NCI-H2196 treated with DMSO at 0.1 percent for 48 hours (cell line): ENCODE measurements around the gene LRIG2.
"Not testable (repeated sequence)": the region's sequence is repeated elsewhere in the genome, so short reads cannot be mapped to it uniquely, and the experiment has no call there.

Experiments
- DNase-seq: peaks from one replicate; lab custom pipeline; 2025; ENCODE audit not compliant: unreplicated experiment; lab: John Stamatoyannopoulos, UW

The LRIG2 gene

DNA sequence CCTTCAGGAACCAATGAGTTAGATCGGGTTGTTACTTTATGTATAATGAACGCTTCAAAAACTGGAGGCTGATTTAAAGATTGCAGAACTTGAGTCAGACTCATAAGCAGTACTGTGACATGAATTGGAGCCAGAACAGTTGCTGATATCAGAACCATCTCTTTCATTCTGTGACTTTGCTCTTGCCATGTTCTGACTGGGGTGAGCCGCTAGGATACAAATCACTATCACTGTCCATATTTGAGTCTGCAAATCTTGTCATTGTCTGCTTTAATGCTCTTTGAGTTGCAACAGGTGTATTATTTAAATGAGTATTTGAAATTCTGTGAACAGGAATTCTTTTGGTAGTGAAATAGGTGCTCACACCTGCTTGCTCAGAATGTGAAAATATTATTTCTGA is 52.5 kb downstream of the LRIG2 start:
- no peak for DNase-seq

DNA sequence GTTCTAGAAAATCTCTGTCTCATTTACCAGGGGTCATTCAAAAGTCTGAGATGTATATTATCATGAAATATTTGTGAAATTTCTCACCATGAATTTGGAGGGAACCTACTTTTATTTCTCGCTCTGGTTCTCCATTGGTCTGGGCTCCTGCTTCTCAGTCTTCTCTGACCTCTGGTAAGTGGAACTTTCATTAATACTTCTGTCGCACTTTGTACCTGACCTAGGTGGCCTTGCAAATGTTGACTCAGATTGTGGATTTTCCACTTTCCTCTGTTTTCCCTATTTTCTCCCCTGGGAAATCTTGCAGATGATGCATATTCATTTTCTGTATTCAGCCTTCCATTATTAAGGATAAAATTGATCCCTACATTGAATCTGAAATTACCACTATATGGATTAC is 53.2 kb downstream of the LRIG2 start:
- no peak for DNase-seq

DNA sequence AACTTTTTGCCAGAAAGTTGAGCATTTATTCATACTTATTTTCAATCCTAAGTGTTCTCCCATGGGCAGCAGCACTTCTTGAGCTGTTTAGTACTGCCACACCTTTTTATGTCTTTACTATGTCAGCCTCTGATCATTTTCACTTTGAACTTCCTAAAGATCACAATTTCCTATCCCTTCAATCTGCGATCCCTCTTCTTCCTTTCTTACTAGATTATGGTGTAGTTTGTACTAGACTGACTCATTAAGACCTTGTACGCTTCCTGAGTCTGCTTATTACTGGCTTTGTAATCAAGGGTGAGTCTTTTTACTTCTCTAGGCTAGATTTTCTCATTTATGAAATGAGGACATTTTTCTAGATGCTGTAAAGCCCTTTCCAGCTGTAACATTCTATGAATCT is 55.1 kb downstream of the LRIG2 start:
- no peak for DNase-seq

DNA sequence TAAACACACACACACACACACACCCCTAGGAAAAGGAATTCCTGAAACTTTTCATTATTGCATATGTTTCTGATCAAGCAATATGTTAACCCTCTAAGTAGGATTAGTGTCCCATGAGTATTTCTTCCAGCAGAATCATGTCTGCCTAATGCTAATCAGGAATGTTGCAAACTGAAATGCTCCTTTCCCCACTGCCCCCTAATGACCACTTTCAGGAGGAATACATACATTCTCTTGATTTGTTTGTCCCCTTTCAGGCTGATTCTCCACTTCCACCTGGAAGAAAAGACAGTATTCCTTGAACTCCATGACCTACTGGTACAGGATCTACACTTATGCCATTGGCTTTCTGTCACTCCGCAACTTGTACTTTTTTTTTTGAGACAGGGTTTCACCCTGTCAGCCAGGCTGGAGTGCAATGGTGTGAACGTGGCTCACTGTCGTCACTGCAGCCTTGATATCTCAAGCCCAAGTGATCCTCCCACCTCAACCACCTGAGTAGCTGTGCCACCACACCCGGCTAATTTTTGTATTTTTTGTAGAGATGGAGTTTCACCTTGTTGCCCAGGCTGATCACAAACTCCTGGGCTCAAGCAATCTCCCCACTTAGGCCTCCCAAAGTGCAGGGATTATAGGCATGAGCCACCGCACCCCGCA is 56.7 kb downstream of the LRIG2 start:
- DNase-seq, result no peak

DNA sequence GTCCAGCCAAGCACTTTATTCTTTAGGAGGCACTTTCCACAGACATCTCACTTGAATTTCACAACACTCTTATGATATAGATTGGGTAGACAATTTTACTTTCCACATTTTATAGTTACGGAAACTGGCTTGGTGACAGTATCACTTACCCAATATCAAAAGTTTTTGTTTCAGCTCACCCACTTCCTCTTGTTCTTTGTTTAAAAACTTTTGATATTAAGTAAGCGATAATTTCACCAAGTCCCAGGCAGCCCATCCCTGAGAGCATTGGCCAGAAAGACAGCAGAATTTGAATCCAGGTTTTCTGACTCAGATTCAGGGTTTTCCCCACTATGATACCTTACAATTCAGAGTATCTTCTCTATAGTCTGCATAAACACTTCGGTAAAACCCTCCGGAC is 60.0 kb downstream of the LRIG2 start:
- DNase-seq, result no peak

DNA sequence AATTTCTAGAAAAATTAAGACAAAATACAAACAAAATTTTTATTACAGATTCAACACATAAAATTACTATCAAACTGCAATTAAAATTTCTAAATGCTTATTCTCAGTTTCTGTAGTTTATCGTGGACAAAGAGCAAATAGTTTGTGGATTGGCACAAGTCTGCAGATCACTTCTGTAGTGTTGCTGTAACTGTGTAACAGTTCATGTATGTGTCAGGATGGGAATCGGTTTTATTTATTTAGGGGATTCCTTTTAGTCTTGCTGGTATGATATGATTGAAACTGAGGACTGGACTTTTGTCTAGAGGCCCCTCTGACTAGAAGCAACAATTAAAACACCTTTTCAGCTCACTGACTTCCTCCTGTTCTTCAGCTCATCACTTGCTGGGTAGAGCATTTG is 60.8 kb downstream of the LRIG2 start:
- no peak for DNase-seq

DNA sequence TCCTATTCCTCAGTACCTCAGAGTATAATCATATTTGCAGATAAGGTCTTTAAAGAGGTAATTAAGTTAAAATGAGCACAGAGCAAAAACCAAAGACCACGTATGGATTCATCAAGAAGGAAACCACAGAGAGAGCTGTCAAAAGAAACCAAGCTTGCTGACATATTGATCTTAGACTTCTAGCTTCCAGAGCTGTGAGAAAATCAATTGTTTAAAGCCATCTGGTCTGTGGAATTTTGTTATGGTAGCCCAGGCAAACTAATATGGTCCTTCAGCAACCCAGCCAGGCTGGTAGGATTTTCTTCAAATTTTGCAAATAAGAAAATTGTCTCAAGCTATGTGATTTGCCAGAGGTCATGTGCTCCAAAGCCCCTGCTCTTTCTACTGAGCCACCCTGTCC is 62.5 kb downstream of the LRIG2 start:
- no peak for DNase-seq

DNA sequence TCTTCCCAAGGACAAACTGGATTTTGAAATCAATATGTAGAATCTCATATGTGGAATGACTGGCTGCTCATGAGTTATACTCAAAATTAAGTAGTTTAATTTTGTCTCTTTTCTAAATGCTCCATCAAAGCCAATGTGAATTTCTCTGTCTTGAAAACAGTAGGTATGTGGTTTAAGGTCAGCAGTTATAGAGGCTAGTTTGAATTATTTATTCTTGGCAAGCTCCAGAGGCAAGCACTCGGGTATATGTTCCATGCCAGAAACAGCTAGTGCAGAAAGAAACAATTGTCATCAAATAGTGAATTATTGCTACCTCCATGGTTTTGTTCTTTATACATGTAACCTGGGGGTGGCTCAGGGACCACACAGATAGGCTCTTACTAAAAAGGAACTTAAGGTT is 63.5 kb downstream of the LRIG2 start:
- no peak for DNase-seq

DNA sequence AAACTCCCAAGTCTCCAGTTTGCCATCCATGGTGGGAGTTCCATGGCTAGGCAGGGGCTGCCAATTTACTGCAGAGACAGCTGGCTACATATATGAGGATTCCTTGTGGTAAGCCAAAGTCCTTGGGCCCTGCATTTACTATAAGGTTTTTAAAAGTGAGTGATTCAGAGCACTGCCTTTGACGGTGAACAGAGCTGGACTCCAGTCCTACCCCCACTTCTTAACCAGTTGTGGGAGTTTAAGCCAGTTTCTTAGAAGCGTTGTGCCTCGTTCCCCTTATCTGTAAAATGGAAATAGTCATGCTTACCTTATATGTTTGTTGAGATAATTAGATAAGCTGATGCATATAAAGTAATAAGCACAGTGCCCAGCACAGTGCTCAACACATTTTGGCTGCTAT is 64.6 kb downstream of the LRIG2 start:
- DNase-seq, result no peak

DNA sequence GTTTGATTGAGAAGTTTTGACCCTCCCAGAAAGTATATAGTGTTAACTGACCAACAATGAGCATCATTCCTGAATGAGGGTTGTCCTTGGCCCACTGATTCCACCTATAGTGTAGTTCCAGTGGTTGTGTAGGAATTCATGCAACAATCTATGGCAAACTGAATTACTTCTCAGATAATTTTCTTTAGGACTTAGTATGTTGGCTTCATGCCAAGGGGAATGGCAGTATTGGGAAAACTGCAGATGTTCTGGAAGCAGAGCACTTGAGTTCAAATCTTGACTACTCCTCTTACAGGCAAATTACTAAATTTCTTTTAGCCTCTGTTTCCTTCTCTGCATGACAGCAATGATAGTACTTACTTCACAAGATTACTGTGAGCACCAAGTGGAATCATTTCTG is 65.8 kb downstream of the LRIG2 start:
- DNase-seq, result no peak

DNA sequence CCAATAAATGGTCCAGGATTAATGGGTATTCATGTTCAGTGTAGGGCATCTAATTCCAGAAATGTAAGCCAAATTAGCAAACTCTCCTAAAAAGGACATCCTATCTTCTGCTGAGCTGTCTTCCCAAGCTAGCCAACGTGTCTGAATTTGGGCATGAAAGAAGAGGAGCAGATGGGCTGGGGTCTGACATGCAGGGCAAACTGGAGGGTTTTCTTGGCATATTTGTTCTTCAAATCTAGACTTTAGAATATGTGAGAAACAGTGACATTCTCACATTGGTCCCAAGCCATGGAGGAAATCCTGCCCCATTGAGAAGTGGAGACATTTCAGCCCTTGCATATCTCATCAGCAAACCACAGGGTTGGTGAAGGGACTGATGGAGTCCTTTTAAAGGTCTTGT is 67.2 kb downstream of the LRIG2 start:
- DNase-seq, result no peak

DNA sequence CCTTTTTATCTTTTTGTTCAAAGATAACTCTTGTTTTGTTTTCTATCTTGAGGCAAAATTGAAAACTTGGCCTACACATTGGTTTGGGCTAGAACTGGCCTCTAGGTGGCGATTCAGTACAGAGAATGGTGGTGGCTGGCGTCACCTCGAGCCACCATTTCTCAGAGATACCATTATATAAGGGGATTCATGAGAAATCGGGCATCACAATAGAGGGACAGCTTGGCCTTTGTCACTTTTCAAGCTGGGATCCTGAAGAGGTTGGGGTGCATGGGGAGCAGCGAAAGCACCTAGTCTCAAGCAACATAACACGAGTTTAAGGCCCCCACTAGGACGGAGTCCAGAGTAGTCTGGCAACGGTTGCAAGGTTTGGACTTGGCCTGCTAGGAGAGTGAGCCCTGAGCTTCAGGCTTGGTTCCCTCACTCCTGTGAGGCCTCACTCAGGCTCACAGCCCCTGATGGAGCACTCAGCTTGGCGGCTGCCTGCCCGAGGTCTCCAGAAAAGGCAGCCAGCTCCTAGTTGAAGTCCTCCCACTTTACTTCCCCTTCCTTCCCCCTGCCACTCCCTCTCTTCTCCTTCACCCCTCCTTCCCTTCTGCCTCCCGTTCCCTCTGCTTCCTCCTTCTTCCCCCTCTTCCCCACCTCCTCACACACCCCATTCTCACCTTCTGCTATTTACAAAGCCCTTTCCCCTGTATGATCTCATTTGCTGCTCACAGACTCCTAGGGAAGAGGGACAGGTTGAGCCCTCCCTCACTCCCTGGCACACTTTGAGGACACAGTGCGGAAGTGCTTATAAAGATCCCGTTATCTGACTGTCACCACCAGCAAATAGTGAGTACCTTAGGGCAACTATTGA is 67.8 kb downstream of the LRIG2 start:
- no peak for DNase-seq

DNA sequence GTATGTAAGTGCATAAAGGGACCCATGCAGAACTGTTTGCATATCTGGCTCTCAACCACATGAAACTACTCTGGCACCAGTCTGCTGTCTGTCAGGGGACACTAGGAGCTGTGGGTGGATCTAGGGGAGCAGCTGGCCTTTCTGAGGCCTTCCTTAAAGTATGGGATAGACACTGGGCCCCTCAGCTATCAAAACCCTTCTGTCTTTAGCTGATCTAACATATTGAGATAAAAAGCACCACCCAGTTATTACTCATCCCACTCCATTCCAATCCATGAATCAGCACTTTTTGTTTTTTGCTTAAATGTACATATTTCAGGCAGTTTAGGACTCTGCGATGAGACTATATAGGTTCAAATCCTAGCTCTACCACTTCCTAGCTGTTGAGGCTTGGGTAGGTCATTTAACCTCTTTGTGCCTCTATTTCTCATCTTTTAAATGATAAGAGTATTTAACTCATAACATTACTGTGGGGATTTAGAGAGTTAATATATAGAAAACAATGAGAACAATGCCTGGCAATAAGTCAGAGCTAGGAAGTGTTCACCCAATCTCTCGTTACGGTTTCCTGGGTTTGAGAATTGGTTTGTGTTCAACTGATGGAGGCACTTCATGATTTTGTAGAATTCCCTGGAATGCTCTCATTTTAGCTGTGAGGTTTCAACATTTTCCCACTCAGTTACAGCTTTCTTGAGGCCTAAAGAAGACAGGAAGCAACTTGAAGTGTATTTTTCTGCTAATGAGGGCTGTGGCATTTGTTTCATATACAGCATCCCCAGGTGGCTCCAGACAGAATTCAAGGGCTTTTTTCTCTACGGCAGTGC is 68.9 kb downstream of the LRIG2 start:
- DNase-seq, result no peak

DNA sequence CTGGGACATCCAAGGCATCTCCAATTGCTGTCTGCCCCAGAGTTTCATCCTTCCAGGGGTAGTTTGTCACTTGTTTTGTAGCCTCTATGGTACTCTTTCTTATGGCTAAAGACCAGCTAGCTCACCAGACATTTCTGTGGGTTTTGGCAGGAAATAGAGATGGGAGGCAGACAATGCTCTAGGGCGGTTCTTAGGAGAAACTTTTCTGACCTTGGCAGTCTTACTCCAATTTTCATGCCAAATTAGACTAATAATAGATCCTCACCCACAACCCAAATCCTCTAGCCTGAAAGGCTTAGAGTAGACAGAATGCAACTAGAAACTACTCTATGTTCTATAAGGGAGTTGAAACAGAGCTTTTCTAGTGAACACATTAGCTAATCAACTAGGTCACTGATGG is 69.8 kb downstream of the LRIG2 start:
- no peak for DNase-seq

DNA sequence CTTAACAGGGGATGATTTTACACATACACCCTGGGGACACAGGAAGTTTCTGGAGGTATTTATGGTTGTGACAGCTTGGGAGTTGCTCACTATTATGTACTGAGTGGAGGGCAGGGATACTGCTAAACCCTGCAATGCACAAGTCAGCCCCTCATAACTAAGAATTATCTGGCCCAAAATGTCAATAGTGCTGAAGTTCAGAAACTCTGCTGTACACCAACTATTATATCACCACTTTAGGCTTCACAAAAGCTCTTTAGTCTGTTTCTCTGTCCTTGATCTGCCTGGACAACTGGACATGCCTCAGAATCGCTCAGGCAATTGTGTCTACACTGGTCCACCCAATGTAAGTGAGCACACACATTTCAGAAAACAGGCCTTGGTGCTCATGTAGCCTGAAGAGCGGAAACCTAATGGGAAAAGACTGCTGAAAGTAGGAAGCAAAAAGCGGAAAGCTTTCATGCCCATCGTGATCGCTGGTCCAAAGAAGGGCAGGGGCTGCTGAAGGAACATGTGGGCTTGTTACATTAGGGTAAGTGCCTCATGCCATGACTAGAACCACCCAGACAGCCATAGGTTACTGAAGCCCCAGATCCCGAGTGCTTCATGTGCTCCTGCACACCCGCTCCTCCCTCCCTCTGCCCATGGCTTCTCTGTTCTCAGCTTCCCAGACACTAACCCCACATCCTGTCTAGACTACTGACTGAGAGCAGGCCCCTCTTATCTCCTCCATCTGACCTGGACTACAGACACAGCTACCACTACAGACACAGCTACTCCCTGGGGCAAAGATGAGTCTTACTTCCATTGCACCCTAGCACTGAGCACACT is 73.5 kb downstream of the LRIG2 start:
- no peak for DNase-seq

DNA sequence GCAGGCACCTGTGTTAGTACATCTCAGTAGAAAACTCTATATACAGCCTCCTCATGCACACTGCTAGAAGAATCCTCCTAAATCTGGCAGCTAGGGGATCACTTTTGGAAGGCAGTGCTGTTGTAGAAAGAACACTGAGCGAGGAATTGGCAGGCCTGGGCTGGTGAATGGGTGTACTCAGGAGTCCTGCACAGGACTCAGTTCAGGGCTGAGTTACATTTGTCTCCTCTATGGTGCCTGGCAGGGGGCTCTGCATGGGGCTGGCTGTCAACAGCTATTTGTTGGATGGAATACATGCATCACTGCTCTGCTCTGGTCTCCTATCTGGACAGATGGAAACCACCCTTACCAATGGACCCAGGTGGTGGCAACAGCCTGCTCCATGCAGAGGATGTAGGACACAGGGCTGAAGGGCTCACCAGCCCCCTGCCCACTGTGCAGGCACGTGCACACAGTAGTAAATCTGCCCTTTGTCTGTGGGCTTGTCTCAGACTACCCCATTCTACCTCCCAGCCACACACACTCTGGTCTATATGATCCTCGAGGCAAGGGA is 74.2 kb downstream of the LRIG2 start:
- DNase-seq, result no peak

DNA sequence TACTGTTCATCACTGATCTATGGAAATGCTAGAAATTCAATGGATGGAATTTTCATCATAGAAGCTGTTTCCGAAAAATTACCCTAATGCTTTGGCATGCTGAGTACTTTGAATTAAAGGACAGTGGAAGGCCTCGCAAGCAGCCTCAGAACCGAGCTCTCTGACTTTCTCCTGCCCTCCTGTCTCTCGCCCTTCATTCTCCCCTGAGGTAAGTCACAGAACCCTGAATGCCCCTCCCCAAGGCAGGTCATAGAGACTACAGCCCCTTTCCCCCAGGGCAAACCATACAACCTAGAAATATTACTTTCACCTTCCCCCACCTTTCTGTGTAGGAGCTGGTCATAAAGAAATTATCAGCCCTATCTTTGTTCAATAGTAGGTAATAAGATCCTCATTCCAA is 74.8 kb downstream of the LRIG2 start:
- DNase-seq, result no peak

DNA sequence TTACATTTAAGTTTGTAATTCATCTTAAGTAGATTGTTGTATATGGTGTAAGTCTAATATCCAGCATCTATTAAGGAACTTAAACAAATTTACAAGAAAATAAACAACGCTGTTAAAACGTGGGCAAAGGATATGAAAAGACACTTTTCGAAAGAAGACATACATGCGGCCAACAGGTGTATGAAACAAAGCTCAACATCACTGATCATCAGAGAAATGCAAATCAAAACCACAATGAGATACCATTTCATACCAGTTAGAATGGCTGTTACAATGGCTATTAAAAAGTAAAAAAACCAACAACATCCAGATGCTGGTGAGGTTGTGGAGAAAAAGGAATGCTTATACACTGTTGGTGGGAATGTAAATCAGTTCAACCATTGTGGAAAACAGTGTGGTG is 77.5 kb downstream of the LRIG2 start:
- DNase-seq, result not testable (repeated sequence)

DNA sequence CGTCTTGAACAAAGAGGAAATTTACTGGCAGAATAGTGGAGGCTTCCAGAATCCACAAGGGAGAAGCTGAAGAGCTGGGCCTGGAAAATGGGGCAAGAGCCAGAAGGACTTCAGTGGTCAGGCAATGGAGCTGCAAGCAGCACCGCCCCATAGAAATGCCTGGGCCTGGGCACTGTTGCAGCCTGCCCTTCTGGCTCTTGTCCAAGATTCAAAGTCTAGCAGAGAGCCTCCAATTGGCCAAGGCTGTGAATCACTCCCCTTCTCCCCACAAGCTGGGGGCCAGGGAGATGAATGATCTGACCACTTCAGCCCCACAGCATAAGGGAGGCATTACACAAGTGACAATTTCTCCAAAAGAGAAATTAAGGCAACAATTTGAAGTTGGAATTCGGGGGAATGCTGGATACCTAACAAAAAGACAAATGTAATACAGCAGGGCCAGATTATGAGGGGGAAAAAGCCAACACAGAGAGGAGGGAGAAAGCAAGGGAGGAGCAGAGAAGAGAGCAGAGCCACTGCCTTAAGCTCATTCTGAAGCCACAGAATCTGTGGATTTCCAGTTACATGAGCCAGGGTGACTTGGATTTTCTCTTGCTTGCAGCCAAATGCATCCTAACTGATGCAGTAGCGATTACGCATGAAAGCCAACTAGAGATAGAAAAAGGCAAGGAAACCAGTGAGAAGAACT is 80.3 kb downstream of the LRIG2 start:
- no peak for DNase-seq

DNA sequence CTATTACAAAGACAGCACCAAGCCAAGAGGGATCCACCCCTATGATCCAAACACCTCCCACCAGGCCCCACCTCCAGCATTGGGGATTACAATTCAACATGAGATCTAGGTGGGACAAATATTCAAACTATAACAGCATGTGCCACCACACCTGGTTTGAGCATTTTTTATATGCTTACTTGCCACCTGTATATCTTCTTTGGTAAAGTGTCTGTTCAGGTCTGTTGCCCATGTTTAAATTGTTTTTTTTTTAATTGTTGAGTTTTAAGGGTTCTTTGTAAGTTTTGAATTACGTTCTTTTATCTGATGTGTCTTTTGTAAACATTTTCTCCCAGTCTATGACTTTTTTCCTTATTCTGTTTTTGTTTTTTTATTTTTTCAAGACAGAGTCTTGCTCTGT is 83.4 kb downstream of the LRIG2 start:
- DNase-seq, result no peak
